NCI-H1930 (cell line): ENCODE results near the gene RPL35.
A peak's percentile ranks its signal among the peaks of the same experiment; 100 is the strongest.
"Not testable (repeated sequence)": the region's sequence is repeated elsewhere in the genome, so short reads cannot be mapped to it uniquely, and the experiment has no call there.

Source experiments
- DNase-seq, 2 experiments: peaks; one replicate each; lab custom pipeline; 2025; lab: John Stamatoyannopoulos, UW

RPL35 gene

DNA sequence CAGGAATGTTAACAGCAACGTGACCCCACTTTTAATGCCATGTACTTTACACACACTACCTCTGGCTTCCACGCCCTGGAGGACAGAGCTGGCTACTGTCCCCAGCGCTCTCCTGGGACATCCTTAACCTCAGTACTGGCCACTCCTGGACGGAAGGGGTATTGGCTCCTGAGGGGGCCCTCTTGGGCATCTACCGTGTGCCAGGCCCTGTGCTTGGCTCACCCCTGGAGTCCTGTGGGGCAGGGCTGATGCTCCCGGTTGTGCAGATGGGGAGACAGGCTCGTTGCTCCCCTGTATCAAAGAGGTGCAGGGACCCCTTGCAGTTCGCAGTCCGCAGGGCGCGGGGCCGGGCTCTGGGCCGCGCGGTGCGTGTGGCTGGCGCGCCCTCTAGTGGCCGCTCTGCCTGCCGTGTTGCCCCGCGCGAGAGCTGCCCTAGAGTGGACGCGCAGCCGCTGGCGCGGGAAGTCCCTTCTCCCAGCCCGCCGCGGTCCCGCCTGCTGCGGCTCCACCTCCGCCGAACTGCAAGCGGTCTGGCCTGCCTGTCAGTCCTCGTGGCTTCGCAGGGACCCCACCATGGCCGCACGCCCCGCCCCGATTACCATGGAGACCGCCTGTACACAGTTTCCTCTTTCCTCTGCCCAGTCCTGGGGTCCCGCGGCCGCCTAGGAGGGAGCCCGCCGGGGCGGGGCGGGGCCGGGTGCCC is 8.8 kb downstream of the RPL35 start, which contains the start of gene WDR38:
Gene WDR38, plus strand, starts transcription at position 632 of the 703 bp plus-strand sequence. CDS start 72 bp downstream, outside the sequence.
- DNase-seq = peak; percentile 50 to 62

DNA sequence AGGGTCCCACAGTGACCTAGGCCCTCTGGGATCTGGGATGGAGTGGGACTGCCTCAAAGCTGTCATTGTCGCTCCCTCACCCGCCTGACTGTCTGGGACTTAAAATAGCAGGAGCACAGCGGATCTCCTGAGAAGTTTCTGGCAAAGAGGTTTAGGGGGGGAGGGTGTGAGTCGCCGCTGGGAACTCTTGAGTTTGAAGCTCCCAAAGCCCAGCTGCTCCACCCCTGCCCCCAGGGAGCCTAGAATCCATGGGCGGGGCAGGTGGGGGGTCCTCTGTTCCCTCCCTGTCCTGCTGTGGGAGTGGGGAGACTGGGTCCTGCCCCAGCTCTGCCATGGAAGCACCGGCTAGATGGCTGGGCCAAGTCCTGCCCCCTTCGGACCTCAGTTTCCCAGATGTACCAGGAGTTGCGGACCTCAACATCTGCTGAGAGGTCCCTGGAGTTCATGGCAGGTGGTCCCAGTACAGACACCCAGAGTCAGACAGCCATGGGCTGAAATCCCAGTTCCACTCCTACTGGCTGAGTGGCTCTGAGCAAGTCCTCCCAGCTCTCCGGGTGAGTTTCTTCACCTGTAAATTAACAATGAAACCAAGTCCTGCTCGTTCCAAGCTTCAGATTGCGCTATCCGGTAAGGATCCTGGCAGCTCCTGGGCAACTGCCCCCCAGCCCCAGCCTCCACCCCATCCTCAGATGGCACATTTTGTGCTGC is 9.5 kb downstream of the RPL35 start:
- DNase-seq = no peak

DNA sequence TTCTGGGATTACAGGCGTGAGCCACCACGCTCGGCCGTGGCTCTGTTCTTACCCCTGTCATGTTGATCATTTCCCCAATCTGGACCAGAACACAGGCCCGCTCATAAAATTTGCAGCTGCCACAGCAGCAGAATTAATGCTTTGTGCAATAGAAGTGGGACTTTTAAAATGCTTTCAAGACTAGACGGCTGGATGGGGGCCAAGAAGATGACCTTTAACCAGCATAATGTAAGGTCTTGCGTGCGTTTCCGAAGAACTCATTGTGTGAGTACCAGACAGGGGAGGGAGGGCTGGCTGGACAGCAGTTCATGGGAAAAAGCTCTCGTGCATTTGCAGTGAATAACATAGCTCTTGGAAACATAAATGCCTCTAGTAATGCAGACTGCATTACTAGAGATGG is 12.0 kb downstream of the RPL35 start:
- DNase-seq = no peak

DNA sequence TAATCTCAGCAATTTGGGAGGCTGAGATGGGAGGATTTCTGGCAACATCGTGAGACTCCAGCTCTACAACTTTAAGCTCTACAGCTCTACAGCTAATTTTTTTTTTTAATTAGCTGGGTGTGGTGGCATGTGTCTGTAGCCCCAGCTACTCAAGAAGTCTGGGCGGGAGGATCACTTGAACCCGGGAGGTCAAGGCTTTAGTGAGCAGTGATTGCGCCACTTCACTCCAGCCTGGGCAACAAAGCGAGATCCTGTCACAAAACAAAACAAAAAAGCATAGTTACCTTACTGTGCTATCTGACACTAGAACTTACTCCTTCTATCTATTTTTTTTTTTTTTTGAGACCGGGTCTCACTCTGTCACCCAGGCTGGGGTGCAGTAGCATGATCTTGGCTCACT is 14.8 kb downstream of the RPL35 start:
- no peak for DNase-seq

DNA sequence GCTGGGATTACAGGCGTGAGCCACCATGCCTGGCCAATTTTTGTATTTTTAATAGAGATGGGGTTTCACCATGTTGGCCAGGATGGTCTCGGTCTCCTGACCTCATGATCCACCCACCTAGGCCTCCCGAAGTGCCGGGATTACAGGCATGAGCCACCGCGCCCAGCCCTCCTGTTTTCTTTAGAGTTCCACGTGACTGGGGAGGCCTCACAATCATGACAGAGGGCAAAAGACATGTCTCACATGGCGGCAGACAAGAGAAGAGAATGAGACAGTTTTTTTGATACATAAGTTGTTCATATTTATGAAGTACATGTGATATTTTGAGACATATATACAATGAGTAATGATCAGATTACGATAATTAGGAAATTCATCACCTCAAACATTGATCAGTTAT is 15.3 kb downstream of the RPL35 start:
- not testable (repeated sequence) for DNase-seq

DNA sequence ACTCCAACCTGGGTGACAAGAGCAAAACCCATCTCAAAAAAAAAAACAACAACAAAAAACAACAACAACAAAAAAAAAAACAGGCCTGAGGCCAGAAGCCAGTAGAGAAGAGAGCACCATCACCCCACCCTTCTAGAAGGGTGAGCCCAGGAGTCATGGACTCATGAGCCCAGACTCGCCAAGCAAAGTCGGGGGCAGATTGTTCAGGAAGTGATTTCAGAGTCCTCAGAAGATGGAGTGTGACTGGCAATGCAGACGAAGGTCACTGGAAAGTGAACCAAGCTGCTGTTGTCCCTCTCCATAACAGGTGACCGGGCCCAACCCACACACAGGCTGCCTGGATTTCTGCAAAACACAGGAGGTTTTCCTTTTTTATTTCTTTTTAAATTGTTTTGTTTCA is 17.5 kb downstream of the RPL35 start:
- DNase-seq = no peak

DNA sequence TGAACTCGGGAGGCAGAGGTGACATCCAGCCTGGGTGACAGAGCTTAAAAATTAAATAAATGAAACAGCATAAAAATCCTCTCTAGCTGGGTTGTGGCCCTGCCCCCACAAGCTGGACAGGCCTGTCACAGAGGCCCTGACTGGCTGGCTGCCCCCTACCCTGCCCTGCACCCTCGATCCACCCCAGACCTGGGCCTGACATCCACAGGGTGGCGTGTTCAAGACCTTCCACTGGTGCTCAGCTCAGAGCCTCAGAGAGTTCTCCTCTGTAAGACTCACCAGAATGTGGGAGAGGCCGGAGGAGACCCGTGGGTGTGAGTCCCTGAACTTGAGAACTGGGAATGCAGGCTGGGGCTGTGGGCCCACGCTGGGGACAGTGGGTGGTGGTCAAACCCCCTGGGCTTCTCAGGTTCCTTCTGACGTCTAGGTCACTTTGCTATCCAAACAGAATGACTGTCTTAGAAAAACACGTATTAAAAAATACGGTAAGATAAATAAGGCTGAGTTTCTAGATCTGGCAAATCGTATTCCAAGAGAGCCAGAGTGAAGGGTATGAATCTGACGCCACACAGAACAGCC is 18.2 kb downstream of the RPL35 start:
- no peak for DNase-seq

DNA sequence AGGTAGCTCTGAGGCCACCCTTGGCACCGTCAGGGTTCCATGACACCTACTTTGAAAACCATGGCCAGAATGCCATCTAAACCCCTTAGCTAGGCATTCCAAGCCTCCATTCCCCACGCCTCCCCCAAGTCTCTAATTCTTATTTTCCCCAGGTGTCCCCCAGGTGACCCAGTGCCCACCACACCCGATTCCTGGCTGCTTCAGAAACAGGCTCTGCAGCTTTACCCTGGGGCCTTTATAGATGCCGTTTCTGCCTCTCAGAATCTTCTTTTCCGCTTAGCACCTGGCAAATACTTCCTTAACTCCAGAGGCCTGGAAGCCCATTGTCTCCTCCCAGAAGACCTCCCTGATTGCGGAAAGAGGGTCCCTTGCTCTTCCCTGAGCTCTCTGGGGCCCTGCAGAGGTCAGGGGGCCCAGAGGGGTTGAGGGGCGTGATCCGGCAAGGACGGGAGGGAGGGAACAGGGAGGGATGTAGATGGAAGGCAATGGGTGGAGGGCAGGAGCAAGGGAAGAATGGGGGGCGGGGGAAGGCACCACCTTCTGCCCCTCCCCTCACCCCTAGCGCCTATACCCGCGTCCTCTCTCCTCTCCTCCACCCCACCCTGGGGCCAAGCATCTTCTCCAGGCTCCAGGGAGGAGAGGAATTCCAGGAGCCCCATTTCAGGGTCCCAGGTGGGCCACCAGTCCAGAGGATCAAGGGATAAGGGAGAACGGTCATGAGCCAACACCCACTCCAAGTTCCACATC is 20.5 kb downstream of the RPL35 start:
- DNase-seq = no peak

DNA sequence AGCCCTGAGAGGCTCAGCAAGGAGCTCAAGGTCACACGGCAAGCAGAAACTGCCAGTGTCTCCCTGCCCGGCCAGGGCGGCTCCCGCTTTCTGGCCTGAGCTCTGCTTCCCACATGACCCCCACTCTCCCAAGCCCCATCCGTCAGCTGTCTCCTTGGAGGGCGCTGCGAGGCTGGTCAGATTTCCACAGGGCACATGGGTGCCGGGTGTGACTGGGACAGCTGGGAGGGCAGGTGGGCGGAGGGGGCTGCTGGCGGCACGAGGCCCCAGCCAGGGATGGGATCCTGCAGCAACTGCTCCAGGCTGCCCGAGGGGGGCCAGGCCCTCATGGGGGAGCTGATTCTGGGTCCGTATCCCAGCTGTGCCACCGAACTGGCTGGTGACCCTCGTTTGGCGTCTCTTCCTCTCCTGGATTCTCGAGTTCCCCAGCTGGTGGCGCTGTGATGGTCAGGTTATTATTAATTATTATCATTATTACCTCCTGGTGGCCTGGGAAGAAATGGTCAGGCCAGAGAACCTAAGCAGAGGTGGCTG is 21.4 kb downstream of the RPL35 start:
- DNase-seq = no peak

DNA sequence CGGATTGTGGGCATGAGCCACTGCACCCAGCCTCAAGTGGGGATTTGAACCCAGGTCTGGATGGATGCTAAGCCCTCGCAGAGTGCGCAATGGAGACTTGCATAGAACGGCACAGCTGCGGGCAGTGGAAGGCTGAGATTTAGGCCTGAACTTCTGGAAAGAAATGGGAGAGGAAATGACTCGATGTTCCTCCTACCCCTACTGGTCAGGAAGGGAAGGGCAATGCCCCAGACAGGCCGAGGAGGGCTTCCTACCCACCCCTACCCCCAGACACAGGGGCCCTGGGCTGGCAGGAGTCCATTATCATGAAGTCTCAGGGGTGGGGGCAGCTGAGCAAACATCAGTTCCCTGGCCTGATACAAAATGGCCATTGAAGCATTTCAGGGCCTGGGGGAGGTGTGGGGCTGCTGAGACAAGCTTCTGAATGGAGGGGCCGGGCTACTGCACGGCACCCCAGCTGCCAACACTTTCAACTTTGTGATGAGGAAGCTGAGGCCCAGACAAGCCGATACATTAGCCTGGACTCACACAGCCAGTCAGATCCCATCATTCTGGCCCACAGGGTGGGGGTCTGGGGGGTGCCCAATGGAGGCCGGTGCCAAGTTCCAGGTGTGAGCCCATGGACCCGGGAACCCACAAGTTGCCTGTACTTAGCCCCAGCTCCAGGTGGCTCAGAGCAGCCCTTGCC is 22.0 kb downstream of the RPL35 start:
- DNase-seq = no peak

DNA sequence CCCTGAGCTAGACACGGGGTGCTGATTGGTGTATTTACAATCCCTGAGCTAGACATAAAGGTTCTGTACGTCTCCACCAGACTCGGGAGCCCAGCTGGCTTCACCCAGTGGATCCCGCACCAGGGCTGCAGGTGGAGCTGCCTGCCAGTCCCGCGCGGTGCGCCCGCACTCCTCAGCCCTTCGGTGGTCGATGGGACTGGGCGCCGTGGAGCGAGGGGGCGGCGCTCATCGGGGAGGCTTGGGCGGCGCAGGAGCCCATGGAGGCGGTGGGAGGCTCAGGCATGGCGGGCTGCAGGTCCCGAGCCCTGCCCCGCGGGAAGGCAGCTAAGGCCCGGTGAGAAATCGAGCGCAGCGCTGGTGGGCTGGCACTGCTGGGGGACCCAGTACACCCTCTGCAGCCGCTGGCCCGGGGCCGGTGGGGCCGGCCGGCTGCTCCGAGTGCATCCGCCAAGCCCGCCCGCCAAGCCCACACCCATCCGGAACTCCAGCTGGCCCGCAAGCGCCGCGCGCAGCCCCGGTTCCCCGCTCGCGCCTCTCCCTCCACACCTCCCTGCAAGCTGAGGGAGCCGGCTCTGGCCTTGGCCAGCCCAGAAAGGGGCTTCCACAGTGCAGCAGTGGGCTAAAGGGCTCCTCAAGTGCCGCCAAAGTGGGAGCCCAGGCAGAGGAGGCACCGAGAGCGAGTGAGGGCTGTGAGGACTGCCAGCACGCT is 23.0 kb downstream of the RPL35 start:
- not testable (repeated sequence) for DNase-seq

DNA sequence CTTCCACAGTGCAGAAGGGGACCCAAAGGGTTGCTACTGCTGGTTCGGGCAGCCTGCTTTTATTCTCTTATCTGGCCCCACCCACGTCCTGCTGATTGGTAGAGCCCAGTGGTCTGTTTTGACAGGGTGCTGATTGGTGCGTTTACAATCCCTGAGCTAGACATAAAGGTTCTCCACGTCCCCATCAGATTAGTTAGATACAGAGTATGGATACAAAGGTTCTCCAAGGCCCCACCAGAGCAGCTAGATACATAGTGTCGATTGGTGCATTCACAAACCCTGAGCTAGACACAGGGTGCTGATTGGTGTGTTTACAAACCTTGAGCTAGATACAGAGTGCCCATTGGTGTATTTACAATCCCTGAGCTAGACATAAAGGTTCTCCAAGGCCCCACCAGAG is 23.6 kb downstream of the RPL35 start:
- not testable (repeated sequence) for DNase-seq

DNA sequence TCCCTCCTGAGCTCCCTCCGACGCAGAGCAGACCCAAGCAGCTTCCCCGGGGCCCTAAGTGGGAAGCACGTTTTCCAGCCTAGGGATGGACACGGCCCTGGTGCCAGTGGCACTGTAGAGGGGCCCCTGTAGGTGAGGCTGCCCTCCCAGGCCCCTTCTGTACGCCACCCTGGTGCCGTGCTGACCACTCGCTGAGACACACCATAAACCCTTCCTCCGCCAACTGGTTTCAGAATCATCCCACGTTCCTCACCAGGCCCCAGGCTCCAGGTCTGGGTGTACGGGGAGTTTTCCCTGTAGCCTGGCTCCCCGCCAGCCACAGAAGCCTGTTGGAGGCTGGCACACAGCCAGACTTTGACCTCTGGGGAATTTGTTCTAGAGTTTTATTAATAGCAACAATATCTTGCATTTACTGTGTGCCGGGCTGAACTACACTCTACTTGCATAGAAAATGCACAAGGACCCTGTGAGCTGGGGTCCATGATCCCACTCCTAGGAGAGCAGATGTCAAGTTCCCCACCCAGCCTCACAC is 26.7 kb downstream of the RPL35 start:
- DNase-seq = no peak

DNA sequence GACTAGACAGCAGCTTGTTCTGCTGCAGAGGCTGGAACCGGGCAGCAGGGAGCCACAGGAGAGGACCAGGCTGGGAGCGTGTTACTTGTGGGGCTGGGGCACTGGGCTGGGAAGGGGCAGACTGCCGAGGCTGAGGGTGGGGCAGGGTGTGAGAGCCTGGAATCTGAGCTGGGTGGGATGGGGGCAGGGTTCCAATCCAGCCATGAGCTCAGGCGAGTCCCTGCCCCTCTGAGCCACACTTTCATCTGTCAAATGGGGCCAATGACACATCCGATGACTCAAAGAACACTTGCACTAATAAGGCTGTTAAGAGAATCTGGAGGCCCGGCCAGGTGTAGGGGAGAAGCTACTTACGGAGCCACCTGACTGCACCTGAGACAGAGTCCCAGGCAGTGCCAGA is 27.2 kb downstream of the RPL35 start:
- DNase-seq = no peak

DNA sequence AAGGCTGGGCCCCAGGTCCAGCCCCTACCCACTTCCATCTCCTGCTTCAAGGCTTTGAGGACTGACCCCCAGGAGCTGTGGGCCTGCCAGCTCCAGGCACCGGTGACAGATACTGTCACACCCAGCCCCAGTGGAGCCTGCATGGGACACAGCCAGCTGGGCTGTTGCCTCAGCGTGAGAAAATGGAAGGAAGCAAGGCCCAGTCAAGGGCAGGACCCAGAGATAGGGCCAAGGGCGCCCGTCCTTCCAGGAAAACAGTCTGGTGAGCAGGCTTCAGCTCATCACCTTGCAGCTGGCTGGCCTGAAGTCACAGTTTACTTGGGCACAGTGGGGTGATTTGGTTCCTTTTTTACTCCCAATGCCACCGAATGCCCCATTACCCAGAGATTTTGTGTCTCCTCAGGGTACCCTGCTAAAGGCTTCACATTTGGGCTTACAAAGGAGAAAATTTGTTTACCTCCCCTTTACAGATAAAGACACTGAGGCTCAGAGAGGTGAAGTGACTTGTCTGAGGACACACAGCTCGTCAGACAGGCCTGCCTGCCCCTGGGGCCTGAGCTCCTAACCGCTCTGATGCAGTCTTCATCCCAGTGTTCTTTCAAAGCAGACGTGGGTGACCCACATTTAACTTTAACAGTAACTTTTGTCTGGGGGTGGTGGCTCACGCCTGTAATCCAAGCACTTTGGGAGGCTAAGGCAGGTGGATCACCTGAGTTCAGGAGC is 30.0 kb downstream of the RPL35 start:
- no peak for DNase-seq

DNA sequence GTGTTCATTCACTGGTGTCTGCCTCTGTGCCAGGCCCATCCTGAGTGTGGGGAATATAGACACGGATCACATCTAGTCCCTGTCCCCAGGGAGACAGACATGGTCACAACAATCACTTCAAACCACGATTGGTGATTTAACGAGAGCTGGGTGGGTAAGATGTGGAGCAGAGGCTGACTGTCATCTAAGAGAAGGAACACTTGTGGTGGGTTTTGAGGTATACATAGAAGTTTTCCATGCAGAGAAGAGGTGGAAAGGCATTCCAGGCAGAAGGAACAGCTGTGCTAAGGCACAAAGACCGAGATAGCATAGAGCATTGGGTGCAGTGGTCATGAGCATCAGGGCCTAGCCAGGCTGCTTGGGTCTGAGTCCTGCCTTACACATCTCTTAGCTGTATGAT is 31.2 kb downstream of the RPL35 start:
- no peak for DNase-seq

DNA sequence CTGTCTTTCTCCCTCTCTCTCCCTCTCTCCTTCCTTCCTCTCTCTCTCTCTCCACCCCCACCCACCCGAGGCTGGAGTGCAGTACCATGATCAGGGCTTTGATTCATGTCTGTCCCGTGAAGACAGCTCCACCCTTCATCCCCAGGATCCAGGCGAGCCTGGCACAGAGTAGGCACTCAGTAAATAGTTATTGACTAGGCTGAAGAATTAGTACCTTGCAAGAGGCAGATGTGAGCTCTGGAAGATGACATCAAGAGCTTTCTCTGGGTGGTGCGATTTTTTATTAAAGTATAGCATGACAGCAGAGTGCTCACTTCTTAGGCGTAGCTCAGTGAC is 32.5 kb downstream of the RPL35 start:
- DNase-seq = no peak

DNA sequence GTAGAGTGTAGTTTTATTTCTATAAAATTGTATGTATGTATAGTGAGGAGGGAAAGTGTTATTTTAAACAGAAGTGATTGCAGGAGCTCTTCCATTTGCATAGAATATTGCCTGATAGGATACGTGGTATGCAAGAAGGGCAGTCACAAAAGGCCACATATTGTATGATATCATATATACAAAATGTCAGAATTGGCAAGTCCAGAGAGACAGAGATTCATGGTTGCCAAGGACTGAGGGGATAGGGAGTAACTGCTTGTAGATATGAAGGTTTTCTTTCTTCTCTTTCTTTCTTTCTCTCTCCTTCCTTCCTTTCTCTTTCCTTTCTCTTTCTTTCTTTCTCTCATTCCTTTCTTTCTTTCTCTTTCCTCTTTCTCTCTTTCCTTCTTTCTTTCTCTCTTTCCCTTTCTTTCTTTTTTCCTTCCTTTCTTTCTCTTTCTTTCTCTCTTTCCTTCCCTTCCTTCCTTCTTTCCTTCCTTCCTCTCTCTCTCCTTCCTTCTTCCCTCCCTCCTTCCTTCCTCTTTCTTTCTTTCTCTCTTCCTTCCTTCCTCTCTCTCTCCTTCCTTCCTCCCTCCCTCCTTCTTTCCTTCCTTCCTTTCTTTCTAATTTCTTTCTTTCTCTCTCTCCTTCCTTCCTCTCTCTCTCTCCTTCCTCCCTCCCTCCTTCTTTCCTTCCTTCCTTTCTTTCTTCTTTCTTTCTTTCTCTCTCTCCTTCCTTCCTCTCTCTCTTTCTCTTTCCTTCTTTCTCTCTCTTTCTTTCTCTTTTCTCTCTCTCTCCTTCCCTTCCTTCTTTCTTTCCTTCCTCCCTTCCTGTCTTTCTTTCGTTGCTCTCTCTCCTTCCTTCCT is 33.0 kb downstream of the RPL35 start:
- DNase-seq = no peak
